Erythroblast (primary cell): Measurements from ENCODE around the gene ZSCAN2.

Source experiments
- DNase-seq, 2 experiments: peaks; one replicate each; lab custom pipeline; 2025; lab: John Stamatoyannopoulos, UW
- GATA1 ChIP-seq: IDR thresholded peaks from 2 replicates; pipeline ENCODE4 v1.6.1; 2011; ENCODE audit warnings: low read depth, mild to moderate bottlenecking, control low read depth, low read length, moderate library complexity
- POLR2A ChIP-seq: IDR thresholded peaks from 2 replicates; pipeline ENCODE4 v1.6.1; 2011; ENCODE audit warnings: mild to moderate bottlenecking, low read length

The ZSCAN2 gene

DNA sequence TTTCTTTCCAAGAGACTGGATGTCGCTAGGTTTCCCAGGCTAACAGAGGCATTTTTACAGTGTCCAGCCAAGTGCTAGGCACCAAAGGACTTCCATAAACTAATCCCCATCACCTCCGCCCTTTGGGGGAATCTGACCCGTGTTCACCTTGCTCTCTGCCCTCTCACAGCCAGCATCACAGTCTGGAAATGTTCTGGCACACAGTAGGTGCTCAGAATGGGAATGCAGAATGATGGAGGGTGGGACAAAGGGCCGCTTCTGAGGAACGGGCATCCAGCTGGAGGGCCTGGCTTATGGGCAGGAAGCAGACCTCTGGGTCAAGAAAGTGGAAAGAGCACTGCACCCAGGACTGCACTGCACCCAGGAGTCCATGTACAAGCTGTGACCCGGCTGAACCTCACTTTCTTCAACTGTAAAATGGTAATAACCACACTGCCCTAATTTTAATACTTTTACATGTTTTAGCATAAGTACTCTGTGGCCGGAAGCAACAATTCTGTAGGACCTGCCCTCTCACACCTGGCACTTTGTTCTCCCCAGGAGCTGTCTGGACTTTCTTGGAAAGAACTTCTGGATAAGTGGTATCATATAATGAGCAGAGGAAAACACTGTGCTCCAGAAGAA is 58.1 kb downstream of the ZSCAN2 start:
- TF ChIP-seq POLR2A, result no peak
- no peak for TF ChIP-seq GATA1
- no peak for DNase-seq

DNA sequence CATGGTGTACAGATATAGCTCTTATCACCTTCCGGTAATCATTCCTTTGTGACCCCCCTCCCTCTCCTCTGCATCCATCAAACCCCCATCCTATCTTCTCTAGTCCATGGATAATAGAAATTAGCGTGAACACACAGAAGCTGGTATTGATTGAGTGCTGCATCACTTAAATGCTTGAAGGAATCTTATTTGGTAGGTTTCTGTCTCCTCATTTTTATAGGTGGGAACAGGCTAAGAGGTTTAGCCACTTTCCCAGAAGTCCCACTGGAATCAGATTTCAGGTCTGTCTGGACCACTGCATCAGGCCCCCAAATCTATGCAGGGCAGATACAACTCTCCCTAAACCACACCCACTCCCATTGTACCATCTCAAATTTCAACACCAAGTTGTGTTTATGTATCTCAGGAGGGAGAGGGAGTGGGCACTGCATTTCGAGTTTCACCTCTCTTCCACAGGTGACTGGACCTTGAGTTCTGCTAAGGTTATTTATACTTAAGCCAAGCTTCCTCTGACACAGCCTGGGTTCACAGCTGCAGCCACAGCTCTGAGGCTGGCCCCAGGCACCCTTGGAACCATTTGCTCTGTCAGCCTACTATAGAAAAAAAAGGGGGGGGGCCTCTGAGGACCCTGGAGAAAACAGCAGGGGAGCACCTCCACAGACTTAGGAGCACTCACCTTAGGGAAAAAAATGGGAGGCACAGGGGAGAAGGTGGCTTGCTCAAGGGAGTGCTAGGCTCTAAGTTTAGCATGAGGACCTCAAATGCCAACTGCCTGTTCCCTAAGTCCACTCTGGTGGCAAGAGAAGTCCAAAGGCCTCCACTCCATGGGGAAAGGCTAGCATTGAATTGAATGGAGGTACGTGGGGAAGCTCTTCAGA is 59.3 kb downstream of the ZSCAN2 start:
- TF ChIP-seq POLR2A (no peak), GATA1 (no peak)
- DNase-seq, result no peak

DNA sequence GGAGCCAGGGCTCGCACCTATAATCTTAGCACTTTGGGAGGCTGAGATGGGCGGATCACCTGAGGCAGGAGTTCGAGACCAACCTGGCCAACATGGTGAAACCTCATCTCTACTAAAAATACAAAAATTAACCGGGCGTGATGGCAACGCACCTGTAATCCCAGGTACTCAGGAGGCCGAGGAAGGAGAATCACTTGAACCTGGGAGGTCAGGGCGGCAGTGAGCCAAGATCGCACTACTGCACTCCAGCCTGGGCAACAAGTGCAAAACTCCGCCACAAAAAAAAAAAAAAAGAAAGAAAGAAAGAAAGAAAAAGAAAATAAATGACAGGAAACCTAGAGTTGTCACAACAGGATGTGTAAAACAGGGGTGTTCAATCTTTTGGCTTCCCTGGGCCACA is 60.2 kb downstream of the ZSCAN2 start:
- no peak for DNase-seq
- TF ChIP-seq GATA1 (no peak), POLR2A (no peak)

DNA sequence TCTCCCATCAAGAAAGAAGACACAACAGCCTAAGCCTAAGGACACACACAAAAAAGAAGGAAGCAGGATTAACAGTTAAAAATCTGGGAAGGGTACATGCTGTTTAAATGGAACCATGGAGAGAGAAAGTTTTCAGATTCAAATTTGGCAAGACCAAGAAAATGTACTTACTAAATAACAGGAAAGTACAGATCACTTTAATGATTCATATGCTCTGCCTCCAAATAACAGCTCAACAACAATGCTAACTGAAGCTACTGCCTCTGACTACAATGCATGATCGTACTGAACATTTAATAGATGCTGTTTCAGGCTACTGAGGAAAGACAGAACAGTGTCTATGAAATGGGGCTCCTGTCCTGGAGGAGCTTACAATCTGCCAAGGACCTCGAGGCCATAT is 65.6 kb downstream of the ZSCAN2 start:
- DNase-seq, result no peak
- no peak for TF ChIP-seq POLR2A
- TF ChIP-seq GATA1, result no peak

DNA sequence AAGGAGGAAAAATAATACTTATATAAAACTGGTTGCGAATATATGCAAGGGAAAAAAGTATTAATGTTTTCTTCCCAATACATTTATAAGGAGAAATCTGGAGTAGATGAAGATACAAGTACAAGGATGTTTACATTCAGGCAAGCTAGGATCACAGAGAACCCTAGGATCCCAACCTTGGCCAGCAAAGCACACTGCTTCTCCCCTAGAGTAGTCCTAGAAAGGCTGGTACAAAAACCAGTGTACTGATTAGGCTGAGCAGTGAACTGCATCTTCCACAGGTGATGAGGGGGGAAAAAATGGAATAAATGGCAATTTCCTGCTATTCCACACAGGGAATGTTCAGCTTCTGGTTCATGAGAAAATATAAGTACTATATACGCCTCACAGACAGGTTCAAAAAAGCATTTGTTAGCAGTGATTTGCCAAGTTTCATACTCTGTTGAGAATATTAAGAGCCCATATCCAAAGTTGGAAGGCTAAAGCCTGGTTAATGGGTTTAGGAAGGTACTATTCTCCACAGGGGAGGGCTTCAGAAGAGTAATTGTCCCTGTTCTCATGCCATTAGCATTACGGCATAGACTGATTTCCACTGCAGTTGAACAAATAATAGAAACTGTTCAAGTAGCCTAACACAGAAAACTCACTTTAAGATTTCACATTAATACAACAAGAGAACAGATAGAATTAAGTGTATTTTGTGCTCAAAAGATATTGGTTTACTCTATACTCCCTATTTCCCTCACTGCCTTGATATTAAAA is 67.6 kb downstream of the ZSCAN2 start:
- no peak for TF ChIP-seq POLR2A
- no peak for TF ChIP-seq GATA1
- DNase-seq, result no peak

DNA sequence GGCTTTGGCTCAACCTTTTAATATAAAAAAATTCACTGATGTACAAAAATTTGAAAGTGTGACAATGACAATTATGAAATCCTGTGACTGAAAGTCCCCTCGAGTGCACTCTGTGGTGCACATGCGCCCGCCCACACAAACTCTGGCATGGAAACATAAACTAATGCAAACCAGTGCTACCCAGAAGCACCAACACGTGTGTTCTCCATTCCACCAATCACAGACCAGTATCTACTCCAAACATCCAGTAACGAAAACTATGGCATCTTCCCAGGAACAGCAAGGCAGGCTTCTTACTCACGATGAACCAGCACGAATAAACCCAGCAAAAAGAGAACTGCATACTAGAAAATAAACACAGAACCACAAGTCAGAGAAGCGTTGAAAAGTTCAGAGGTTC is 68.9 kb downstream of the ZSCAN2 start:
- TF ChIP-seq GATA1 (no peak), POLR2A (no peak)
- DNase-seq, result no peak

DNA sequence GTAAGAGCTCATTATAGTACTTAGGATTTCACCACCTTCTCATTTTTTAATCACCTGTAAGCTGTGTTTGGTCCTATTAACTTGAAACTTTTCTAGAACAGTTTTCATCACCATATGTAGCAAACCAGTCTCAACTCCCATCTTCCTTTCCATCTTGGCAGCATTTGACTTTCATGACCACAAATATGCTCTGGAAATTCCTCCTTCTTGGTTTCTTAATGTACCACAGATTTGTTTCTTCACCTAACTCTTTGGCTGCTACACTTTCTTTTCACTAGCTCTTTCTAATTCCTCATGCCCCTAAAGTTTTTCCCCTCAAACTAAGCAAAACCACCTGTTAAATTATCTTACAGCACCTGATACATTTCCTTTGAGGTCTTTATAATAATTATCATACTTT is 70.4 kb downstream of the ZSCAN2 start:
- no peak for DNase-seq
- TF ChIP-seq POLR2A, result no peak
- TF ChIP-seq GATA1, result no peak
